Effector memory CD4-positive, alpha-beta T cell (primary cell): Measurements from ENCODE around the gene DPYSL4.

Experiments used
- DNase-seq, 3 donors: peaks; one replicate each; pipeline ENCODE4 v3.0.0-alpha.2; 2020
- H3K27ac ChIP-seq: 2 replicates; pipeline ENCODE4 v1.7.0; 2013; ENCODE audit warnings: mild to moderate bottlenecking, low read length, moderate library complexity; ENCODE audit not compliant: insufficient read depth, poor library complexity, severe bottlenecking
- H3K27me3 ChIP-seq: replicated peaks from 2 replicates; pipeline ENCODE4 v1.7.0; 2013; ENCODE audit warnings: mild to moderate bottlenecking, low read length; ENCODE audit not compliant: insufficient read depth, control insufficient read depth, poor library complexity, severe bottlenecking
- H3K36me3 ChIP-seq: 2 replicates; pipeline ENCODE4 v1.7.0; 2013; ENCODE audit warnings: mild to moderate bottlenecking, low read length, moderate library complexity; ENCODE audit not compliant: control insufficient read depth, insufficient read depth
- H3K4me1 ChIP-seq: 2 replicates; pipeline ENCODE4 v1.7.0; 2013; ENCODE audit warnings: low read length, mild to moderate bottlenecking; ENCODE audit not compliant: control insufficient read depth, insufficient read depth, poor library complexity, severe bottlenecking
- H3K4me3 ChIP-seq: 2 replicates; pipeline ENCODE4 v1.7.0; 2013; ENCODE audit warnings: low read length, low read depth, mild to moderate bottlenecking; ENCODE audit not compliant: insufficient read depth, poor library complexity, severe bottlenecking
- H3K9me3 ChIP-seq: 2 replicates; pipeline ENCODE4 v1.7.0; 2013; ENCODE audit warnings: mild to moderate bottlenecking, low read length, moderate library complexity; ENCODE audit not compliant: control insufficient read depth

Gene DPYSL4

DNA sequence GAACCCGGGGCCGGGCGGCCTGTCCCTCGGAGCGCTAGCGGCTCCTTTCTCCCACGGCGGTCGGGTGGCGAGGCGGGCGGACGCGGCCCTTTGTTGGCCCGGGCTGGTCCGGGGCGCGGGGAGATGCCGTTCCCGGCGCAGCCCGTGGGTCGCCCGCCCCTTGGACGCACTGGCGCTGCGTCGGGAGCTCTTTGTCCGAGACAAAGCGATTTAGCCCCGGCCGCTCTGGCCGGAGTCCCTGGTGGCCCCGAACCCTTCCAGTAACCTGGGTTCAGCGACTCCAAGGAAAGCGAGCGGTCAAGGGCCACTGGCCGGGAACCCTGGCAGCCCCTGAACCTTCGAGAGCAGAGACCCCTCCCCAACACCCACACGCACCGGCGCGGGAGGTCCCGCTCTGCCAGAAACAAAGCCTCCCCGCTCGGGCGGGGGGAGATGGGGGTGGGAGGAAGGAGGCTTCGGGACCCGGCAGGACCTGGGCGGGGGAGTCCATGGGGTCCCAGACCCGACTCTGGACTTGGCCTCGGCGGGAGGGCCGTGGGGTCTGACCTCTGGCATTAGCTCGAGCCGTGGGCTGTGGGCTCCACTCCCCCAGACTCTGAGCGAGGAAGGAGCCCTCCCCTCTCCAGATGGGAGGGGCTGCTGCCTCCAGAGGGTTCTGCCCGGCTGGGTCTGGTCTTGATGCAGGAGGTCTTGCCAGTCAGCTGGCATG lies 836 bp downstream of the DPYSL4 start:
- Histone ChIP-seq H3K27ac (no peak overlapping the region), H3K4me3 (peak overlapping the region; percentile 32), H3K36me3 (no peaks in the 10 kb centered on the region), H3K4me1 (peaks cover 19% of the 10 kb centered on the region), H3K9me3 (no peaks in the 10 kb centered on the region), H3K27me3 (peaks cover 25% of the 10 kb centered on the region)
- DNase-seq = no peak

DNA sequence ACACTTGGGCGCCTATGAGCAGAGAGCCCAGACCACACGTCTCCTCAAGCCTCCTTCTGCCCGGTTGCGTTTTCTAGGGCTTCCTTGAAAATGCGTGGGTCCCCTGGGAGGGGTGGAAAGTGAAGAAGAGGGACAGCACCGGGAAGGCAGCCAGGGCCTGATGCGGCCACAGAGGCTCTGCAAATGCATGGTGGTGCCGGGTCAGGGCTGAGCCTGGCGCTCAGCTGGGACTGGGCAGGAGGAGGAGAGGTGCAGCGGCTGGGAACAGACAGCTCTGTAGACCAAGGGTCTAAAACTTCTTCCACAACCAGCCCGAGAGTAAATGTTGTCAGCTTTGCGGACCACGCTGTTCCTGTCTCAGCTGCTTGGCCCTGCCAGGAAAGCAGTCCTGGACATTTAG lies 1.6 kb downstream of the DPYSL4 start:
- no peak for DNase-seq
- Histone ChIP-seq H3K4me1 (peaks cover 19% of the 10 kb centered on the region), H3K27me3 (peaks cover 25% of the 10 kb centered on the region), H3K27ac (no peak overlapping the region), H3K36me3 (no peaks in the 10 kb centered on the region), H3K4me3 (no peak overlapping the region), H3K9me3 (no peaks in the 10 kb centered on the region)

DNA sequence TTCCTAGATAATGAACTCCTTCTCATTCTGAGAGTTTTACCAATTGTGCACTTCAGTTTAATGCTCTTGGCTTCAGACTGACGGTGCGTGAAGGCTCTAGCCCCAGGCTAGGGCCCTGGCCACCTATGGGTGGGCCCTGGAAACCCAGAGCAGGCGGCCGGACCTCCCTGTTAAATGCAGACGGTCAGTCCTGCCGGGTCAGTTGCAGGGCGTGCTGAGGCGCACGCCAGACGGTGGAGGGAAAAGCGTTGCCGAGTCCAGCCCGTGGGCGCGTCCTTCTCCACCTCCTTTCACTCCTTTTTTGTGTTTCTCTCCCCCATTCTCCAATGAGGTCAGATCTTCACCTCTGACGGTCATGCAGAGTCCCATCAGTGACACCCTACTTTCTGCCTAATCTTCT lies 2.3 kb downstream of the DPYSL4 start:
- H3K9me3 ChIP-seq = no peaks in the 10 kb centered on the region
- H3K36me3 ChIP-seq = no peaks in the 10 kb centered on the region
- DNase-seq = no peak
- H3K27ac ChIP-seq = no peak overlapping the region
- peaks cover 19% of the 10 kb centered on the region for H3K4me1 ChIP-seq
- no peak overlapping the region for H3K4me3 ChIP-seq
- peaks cover 25% of the 10 kb centered on the region for H3K27me3 ChIP-seq

DNA sequence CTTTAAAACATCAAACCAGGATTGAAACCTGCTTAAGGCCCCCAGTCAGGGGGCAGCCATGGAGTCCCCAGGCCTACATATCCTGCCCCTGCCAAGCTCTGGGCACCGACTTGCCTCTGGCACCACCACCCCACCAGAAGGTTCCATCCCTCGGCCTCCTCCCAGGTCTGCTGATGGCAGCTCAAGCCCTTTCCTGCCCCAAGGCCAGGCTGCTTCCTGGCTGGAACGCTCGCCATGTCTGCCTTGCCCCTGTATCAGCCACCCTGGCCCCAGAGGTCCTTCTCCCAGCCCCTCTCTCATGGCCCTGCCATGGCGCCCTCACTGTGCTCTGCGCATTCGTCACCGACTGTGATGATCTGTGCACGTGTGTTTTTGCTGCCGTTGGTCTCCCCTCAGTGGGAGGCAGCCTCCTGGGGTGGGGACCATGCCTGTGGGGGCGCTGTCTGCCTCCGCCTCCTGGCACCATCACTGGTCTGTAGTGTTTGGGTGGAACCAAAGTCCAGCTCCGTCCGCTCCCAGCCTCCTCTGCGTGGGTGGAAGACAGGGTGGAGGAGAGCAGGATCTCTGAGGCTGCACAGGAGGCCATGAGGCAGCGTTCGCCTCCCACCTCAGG lies 3.2 kb downstream of the DPYSL4 start:
- no peak overlapping the region for H3K27ac ChIP-seq
- no peak for DNase-seq
- peaks cover 23% of the 10 kb centered on the region for H3K27me3 ChIP-seq
- no peaks in the 10 kb centered on the region for H3K36me3 ChIP-seq
- H3K4me3 ChIP-seq = no peak overlapping the region
- H3K9me3 ChIP-seq = no peaks in the 10 kb centered on the region
- H3K4me1 ChIP-seq = peaks cover 19% of the 10 kb centered on the region

DNA sequence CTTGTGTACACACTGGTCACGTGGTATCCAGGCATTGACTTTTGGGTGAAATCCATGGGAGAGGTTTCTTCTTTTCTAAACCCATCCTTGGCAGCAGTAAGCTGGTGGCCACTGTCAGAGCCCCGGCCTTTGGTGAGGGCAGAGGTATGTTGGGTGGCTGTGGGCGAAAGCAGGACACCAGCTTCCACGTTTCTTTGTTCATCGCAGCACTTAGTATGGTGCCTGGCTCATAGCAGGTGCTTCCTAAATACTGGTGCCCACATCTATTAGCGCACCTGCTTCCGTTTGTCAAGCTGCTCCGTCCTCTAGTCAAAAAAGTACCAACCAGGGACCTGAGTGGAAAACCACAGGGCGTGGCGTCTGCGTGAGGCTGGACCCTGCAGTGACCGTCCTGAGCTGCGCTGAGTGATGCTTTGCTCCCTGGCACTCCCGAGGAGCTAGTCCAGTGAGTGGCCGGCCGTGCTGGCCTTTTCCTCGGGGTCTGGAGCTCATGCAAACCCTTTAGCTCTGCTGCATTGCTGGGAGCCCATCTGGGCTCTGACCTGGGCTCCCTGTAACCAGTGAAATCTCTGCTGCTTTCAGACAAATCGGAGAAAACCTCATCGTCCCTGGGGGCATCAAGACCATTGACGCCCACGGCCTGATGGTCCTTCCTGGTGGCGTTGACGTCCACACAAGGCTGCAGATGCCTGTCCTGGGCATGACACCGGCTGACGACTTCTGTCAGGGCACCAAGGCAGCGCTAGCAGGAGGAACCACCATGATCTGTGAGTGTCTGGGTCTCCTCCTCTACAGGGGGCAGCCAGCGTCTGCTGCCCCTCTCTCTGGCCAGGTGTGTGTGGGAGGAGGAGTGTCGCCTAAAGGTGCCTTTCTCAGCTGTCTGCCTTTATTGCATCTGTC lies 5.6 kb downstream of the DPYSL4 start:
- H3K27me3 ChIP-seq = peaks cover 7% of the 10 kb centered on the region
- H3K36me3 ChIP-seq = no peaks in the 10 kb centered on the region
- no peak overlapping the region for H3K4me3 ChIP-seq
- DNase-seq = no peak
- peaks cover 6% of the 10 kb centered on the region for H3K4me1 ChIP-seq
- H3K9me3 ChIP-seq = no peaks in the 10 kb centered on the region
- H3K27ac ChIP-seq = no peak overlapping the region

DNA sequence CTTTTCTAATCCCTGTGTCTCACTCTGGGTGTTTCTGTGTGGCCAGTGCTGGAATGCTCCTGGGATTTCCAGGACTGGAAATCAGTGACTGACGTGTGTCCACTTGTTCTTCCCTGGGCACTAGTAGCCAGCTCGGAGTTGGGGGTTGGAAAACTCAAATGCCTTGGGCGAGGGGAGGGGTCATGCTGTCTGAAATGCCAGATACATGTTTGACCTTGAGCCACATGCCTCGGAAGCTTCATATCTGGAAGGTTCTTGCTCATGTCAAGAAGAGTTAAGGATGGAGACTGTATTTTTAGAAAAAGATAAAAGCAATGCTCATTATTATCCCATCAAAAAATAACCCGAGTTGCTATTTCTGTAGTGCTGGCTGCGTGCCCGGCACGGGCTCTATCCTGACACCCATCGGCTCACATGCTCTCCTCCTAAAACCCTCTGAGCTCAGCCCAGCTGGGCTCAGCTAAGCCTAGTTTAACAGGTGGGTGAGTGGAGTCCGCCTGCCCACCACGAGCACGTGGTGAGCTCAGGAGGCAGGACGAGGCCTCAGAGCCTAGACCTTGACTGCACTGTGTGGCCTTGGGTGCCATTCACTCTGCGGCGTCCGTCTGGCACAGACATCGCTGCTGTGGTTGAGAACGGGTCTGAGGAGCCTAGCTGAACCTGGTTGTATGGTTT lies 6.4 kb downstream of the DPYSL4 start:
- H3K4me3 ChIP-seq = no peak overlapping the region
- H3K27me3 ChIP-seq = no peaks in the 10 kb centered on the region
- no peaks in the 10 kb centered on the region for H3K36me3 ChIP-seq
- no peaks in the 10 kb centered on the region for H3K9me3 ChIP-seq
- DNase-seq = no peak
- no peak overlapping the region for H3K27ac ChIP-seq
- no peaks in the 10 kb centered on the region for H3K4me1 ChIP-seq

DNA sequence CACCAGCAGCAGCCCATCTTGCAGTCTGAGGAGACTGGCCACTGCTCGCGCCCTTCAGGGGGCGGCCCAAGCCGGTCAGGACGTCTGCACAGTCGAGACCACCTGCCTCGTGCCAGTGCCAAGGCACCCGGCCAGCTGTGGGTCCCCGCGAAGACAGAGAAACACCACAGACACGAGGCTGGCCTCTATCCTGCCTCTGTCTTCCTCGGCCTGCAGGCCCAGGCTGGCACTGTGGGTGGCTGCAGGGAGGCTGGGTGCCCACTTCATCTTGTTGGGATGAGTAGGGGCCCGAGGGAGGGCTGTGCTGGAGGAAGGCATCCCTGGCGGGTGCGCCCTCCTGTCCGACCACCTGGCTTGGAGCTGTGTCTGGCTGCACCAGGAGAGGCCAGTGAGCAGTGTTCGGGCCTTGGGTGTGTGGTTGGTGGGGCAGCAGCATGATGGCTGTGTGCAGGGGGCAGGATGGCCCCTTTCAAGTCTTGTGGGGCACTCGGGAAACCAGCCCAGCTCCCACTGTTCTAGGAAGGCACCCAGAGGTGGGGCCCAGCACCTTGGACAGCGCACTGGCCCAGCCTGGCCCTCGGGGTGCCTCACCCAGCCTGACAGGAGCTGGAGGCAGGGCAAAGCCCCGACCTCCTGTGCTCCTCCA lies 7.3 kb downstream of the DPYSL4 start:
- Histone ChIP-seq H3K4me1 (no peaks in the 10 kb centered on the region), H3K9me3 (no peaks in the 10 kb centered on the region), H3K4me3 (no peak overlapping the region), H3K27ac (no peak overlapping the region), H3K36me3 (no peaks in the 10 kb centered on the region), H3K27me3 (no peaks in the 10 kb centered on the region)
- no peak for DNase-seq

DNA sequence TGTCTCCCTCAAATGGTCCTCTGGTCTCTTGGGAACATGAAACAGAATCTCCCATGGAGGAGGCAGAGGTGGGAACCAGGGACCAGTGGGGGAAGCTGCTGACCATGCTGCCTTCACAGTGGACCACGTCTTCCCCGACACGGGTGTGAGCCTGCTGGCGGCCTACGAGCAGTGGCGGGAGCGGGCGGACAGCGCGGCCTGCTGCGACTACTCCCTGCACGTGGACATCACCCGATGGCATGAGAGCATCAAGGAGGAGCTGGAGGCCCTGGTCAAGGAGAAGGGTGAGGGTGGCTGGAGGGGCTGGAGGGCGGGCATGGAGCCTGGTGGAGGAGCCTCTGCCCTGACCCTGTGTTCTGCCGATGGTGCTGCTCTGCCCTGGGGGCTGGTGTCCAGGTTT lies 8.0 kb downstream of the DPYSL4 start:
- Histone ChIP-seq H3K9me3 (no peaks in the 10 kb centered on the region), H3K4me1 (no peaks in the 10 kb centered on the region), H3K4me3 (no peak overlapping the region), H3K27me3 (no peaks in the 10 kb centered on the region), H3K36me3 (no peaks in the 10 kb centered on the region), H3K27ac (no peak overlapping the region)
- no peak for DNase-seq

DNA sequence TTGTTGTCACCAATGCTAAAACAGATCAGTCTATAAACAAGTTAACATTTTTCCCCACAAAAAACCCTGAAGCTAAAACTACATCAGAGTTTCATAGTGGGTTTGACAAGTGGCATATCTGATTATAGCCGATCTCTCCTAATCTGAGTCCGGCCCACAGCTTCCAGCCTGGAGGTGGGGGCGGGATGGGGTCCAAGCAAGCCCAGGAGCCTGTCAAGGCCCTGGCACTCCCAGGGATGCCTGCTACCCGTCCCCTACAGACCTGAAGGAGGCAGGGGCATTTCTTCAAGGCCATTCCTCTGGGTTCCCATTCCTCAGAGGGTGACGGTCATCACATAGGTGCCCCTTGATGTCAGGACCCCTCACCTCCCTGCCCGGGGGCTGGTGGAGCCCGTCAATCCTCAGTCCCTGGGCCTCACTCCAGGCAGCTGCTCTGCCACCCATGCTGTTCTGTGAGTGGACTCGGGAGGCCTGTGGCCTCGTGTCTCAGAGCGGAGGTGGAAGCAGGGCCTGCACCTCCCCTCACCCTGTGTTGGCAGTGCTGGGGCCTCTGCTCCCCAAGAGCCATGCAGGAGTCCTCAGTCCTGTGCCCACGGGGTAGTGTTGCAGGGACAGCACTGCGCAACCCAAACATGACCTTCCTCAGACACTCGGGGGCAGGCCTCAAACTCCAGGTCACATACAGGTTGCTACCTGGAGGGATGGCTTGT lies 8.8 kb downstream of the DPYSL4 start:
- no peak for DNase-seq
- no peaks in the 10 kb centered on the region for H3K36me3 ChIP-seq

More for the DNA sequence above, 8.8 kb downstream of the DPYSL4 start:
- Histone ChIP-seq H3K27ac (no peak overlapping the region), H3K9me3 (no peaks in the 10 kb centered on the region), H3K27me3 (no peaks in the 10 kb centered on the region), H3K4me1 (no peaks in the 10 kb centered on the region), H3K4me3 (no peak overlapping the region)
